IMR-90 (cell line): Measurements from ENCODE around the gene CAMTA2.

Experiments used
- BHLHE40 ChIP-seq: fragments of 150-350 bp; IDR thresholded peaks from 2 replicates; pipeline ENCODE4 v1.6.1; 2016; ENCODE audit warnings: mild to moderate bottlenecking, low read depth, low read length
- CEBPB ChIP-seq: IDR thresholded peaks from 2 replicates; pipeline ENCODE4 v1.6.1; 2012; ENCODE audit warnings: low read depth, low read length, improper control_type of control experiment
- CHD1 ChIP-seq: IDR thresholded peaks from 2 replicates; pipeline ENCODE4 v1.6.1; 2012; ENCODE audit warnings: low read depth, low read length, improper control_type of control experiment
- CTCF ChIP-seq: conservative IDR thresholded peaks from 2 replicates; pipeline ENCODE4 v1.5.1; 2012; ENCODE audit warnings: mild to moderate bottlenecking, low read depth, low read length, improper control_type of control experiment
- ELK1 ChIP-seq: fragments of 150-350 bp; IDR thresholded peaks from 2 replicates; pipeline ENCODE4 v1.6.1; 2016; ENCODE audit warnings: low read depth, mild to moderate bottlenecking, low read length, moderate library complexity, borderline replicate concordance
- FOS ChIP-seq: fragments of 150-350 bp; IDR thresholded peaks from 2 replicates; pipeline ENCODE4 v1.6.1; 2016; ENCODE audit warnings: low read depth, low read length
- MAFK ChIP-seq: IDR thresholded peaks from 2 replicates; pipeline ENCODE4 v1.6.1; 2012; ENCODE audit warnings: low read depth, low read length, improper control_type of control experiment
- MXI1 ChIP-seq: IDR thresholded peaks from 2 replicates; pipeline ENCODE4 v1.6.1; 2012; ENCODE audit warnings: low read depth, mild to moderate bottlenecking, low read length, moderate library complexity, borderline replicate concordance
- NFE2L2 ChIP-seq: fragments of 150-350 bp; IDR thresholded peaks from 2 replicates; pipeline ENCODE4 v1.6.1; 2016; ENCODE audit warnings: low read depth, mild to moderate bottlenecking, low read length
- POLR2A ChIP-seq: IDR thresholded peaks from 2 replicates; pipeline ENCODE4 v1.6.1; 2012; ENCODE audit warnings: mild to moderate bottlenecking, low read depth, low read length
- RAD21 ChIP-seq: IDR thresholded peaks from 2 replicates; pipeline ENCODE4 v1.6.1; 2012; ENCODE audit warnings: low read length, improper control_type of control experiment
- RCOR1 ChIP-seq: IDR thresholded peaks from 2 replicates; pipeline ENCODE4 v1.6.1; 2012; ENCODE audit warnings: mild to moderate bottlenecking, low read length, improper control_type of control experiment; ENCODE audit not compliant: insufficient replicate concordance
- RFX5 ChIP-seq: IDR thresholded peaks from 2 replicates; pipeline ENCODE4 v1.8.0; 2012; ENCODE audit warnings: low read depth, mild to moderate bottlenecking, low read length, moderate library complexity
- TF ChIP-seq, protein P1 (sequence below): fragments of 150-350 bp; IDR thresholded peaks from 2 replicates; pipeline ENCODE4 v1.6.1; 2017; ENCODE audit warnings: mild to moderate bottlenecking, antibody characterized with exemption, low read length, low read depth

DNA sequence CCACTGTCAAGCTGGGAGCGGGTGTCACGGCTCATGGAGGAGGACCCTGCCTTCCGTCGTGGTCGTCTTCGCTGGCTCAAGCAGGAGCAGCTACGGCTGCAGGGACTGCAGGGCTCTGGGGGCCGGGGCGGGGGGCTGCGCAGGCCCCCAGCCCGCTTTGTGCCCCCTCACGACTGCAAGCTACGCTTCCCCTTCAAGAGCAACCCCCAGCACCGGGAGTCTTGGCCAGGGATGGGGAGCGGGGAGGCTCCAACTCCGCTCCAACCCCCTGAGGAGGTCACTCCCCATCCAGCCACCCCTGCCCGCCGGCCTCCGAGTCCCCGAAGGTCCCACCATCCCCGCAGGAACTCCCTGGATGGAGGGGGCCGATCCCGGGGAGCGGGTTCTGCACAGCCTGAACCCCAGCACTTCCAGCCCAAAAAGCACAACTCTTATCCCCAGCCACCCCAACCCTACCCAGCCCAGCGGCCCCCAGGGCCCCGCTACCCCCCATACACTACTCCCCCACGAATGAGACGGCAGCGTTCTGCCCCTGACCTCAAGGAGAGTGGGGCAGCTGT lies 36.2 kb upstream of the CAMTA2 start:
- no peak for TF ChIP-seq NFE2L2
- TF ChIP-seq CTCF: no peak
- no peak for TF ChIP-seq CEBPB
- TF ChIP-seq MAFK: no peak
- TF ChIP-seq POLR2A: no peak
- no peak for TF ChIP-seq RAD21
- TF ChIP-seq MXI1: no peak
- TF ChIP-seq RFX5: no peak
- TF ChIP-seq ELK1: no peak
- no peak for TF ChIP-seq RCOR1
- TF ChIP-seq FOS: no peak
- no peak for TF ChIP-seq CHD1
- TF ChIP-seq, protein P1, sequence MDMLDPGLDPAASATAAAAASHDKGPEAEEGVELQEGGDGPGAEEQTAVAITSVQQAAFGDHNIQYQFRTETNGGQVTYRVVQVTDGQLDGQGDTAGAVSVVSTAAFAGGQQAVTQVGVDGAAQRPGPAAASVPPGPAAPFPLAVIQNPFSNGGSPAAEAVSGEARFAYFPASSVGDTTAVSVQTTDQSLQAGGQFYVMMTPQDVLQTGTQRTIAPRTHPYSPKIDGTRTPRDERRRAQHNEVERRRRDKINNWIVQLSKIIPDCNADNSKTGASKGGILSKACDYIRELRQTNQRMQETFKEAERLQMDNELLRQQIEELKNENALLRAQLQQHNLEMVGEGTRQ: no peak
- TF ChIP-seq BHLHE40: no peak
